Keratinocyte (primary cell): ENCODE measurements around the gene BCAM. TPM values are rescaled to one million over a fixed set of nuclear protein-coding genes. Genes with fewer than 3 reads are reported as not detected.

ENCODE experiments used
- DNase-seq: peaks from one replicate; pipeline ENCODE4 v3.0.0-alpha.2; 2011; ENCODE audit warnings: low read depth, missing footprints, low spot score
- FAIRE-seq: peaks from 2 replicates; lab custom pipeline; 2011; peaks lifted over from hg19 to GRCh38; lab: Jason Lieb, UNC
- H2AFZ ChIP-seq: 2 replicates; pipeline ENCODE4 v1.6.0; 2012; ENCODE audit warnings: low read length, control low read depth, inconsistent platforms; ENCODE audit not compliant: control insufficient read depth
- H3K27ac ChIP-seq: 2 replicates; pipeline ENCODE4 v1.5.1; 2011; ENCODE audit warnings: low read length; ENCODE audit not compliant: control insufficient read depth, insufficient read depth
- H3K27me3 ChIP-seq: 3 replicates; pipeline ENCODE4 v1.6.0; 2011; ENCODE audit warnings: low read length; ENCODE audit not compliant: control insufficient read depth, insufficient read depth; ENCODE audit errors: extremely low read depth
- H3K36me3 ChIP-seq, 2 experiments: 2 replicates in 1 of 2; 3 replicates in 1 of 2; pipeline ENCODE4 v1.5.1; 2011; ENCODE audit warnings: low read length in 2 of 2, mild to moderate bottlenecking in 1 of 2; ENCODE audit not compliant: control insufficient read depth in 2 of 2, insufficient read depth in 2 of 2; ENCODE audit errors: extremely low read depth in 1 of 2
- H3K4me1 ChIP-seq: 3 replicates; pipeline ENCODE4 v1.5.1; 2011; ENCODE audit warnings: low read length; ENCODE audit not compliant: control insufficient read depth, insufficient read depth; ENCODE audit errors: extremely low read depth
- H3K4me2 ChIP-seq: 3 replicates; pipeline ENCODE4 v1.6.0; 2011; ENCODE audit warnings: low read depth, low read length; ENCODE audit not compliant: control insufficient read depth, insufficient read depth; ENCODE audit errors: extremely low read depth
- H3K4me3 ChIP-seq, 3 experiments: fragments of 200-600 bp in 1 of 3; sonication (generic) in 1 of 3; 2 replicates in 2 of 3; 3 replicates in 1 of 3; pipeline ENCODE4 v1.5.1; 2011 to 2016; ENCODE audit warnings: low read length in 3 of 3, mild to moderate bottlenecking in 3 of 3, control low read depth in 2 of 3, inconsistent platforms in 1 of 3, low read depth in 1 of 3, mixed read lengths in 1 of 3, mixed run types in 1 of 3, moderate library complexity in 1 of 3; ENCODE audit not compliant: control insufficient read depth in 2 of 3, insufficient read depth in 2 of 3; ENCODE audit errors: extremely low read depth in 1 of 3
- H3K79me2 ChIP-seq: 2 replicates; pipeline ENCODE4 v1.6.0; 2012; ENCODE audit warnings: low read length; ENCODE audit not compliant: control insufficient read depth, insufficient read depth
- H3K9ac ChIP-seq: 3 replicates; pipeline ENCODE4 v1.6.0; 2011; ENCODE audit warnings: low read length; ENCODE audit not compliant: control insufficient read depth, insufficient read depth; ENCODE audit errors: extremely low read depth
- H3K9me1 ChIP-seq: 3 replicates; pipeline ENCODE4 v1.6.0; 2011; ENCODE audit warnings: low read length; ENCODE audit not compliant: control insufficient read depth, insufficient read depth; ENCODE audit errors: extremely low read depth
- H3K9me3 ChIP-seq: 2 replicates; pipeline ENCODE4 v1.5.1; 2012; ENCODE audit warnings: low read depth, low read length; ENCODE audit not compliant: control insufficient read depth
- H4K20me1 ChIP-seq: 3 replicates; pipeline ENCODE4 v1.6.0; 2011; ENCODE audit warnings: low read length; ENCODE audit not compliant: control insufficient read depth, insufficient read depth; ENCODE audit errors: extremely low read depth
- EZH2 ChIP-seq: IDR thresholded peaks from one replicate; pipeline ENCODE4 v1.6.1; 2012; ENCODE audit warnings: inconsistent platforms, mild to moderate bottlenecking, low read length, moderate library complexity
- dilution Hi-C: fragments of 300-500 bp; cut with MboI; formaldehyde crosslinking; loops from one replicate; pipeline ENCODE4 v1.7.0; 2020; ENCODE audit warnings: low sequenced_read_pairs; ENCODE audit not compliant: extremely low pct_ligation_motif_present
- polyA plus RNA-seq, 5 experiments: library from polyadenylated mRNA; depleted of rRNA in 3 of 5; stranded (reverse) in 3 of 5; stranded (forward) in 1 of 5; unstranded in 1 of 5; fragments of >200 nt; gene quantifications; 1 replicate in 1 of 5; 2 replicates in 3 of 5; 3 replicates in 1 of 5; pipeline versions ENCODE4 v1.2.1 to v1.2.3, GENCODE V29; 2011 to 2012; ENCODE audit warnings: missing spikeins in 2 of 5, low read depth in 1 of 5, low replicate concordance in 1 of 5
- TF ChIP-seq, protein P1 (sequence below), 3 experiments: IDR thresholded peaks in 1 of 3; conservative IDR thresholded peaks in 1 of 3; optimal IDR thresholded peaks in 1 of 3; 2 replicates in 2 of 3; 3 replicates in 1 of 3; pipeline versions ENCODE3 to v1.5.1; 2011; ENCODE audit warnings: low read length in 3 of 3, mild to moderate bottlenecking in 3 of 3, moderate library complexity in 2 of 3, control low read depth in 1 of 3, inconsistent platforms in 1 of 3; ENCODE audit not compliant: insufficient read depth in 2 of 3; ENCODE audit errors: extremely low read depth in 1 of 3

The BCAM gene
- polyA plus RNA-seq, 1 donor (not counting 4 experiments of a cell fraction or from before 2014, with no cell fraction given), result 13.6 TPM

DNA sequence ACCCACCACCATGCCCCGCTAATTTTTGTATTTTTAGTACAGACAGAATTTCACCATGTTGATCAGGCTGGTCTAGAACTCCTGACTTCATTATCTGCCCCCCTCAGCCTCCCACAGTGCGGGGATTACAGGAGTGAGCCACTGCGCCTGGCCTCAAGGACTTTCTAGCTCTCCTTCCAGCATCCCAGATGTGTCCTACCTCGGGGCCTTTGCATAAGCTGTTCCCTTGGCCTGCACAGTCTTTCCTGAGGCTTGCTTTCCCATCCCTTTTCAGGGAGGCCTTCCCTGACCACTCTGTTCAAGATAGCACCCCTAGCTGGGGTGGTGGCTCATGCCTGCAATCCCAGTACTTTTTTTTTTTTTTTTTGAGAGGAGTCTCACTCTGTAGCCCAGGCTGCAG is 14.3 kb upstream of the BCAM start:
- no peaks in the 10 kb centered on the region for H3K4me1 ChIP-seq
- no peak overlapping the region for H3K4me3 ChIP-seq
- H3K9me3 ChIP-seq, result no peaks in the 10 kb centered on the region
- no peaks in the 10 kb centered on the region for H3K27me3 ChIP-seq
- peaks cover 2% of the 10 kb centered on the region for H3K79me2 ChIP-seq
- dilution Hi-C loops, result no loop called here
- no peak for DNase-seq
- H4K20me1 ChIP-seq, result peaks cover 6% of the 10 kb centered on the region
- no peak for TF ChIP-seq EZH2
- TF ChIP-seq, protein P1, sequence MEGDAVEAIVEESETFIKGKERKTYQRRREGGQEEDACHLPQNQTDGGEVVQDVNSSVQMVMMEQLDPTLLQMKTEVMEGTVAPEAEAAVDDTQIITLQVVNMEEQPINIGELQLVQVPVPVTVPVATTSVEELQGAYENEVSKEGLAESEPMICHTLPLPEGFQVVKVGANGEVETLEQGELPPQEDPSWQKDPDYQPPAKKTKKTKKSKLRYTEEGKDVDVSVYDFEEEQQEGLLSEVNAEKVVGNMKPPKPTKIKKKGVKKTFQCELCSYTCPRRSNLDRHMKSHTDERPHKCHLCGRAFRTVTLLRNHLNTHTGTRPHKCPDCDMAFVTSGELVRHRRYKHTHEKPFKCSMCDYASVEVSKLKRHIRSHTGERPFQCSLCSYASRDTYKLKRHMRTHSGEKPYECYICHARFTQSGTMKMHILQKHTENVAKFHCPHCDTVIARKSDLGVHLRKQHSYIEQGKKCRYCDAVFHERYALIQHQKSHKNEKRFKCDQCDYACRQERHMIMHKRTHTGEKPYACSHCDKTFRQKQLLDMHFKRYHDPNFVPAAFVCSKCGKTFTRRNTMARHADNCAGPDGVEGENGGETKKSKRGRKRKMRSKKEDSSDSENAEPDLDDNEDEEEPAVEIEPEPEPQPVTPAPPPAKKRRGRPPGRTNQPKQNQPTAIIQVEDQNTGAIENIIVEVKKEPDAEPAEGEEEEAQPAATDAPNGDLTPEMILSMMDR (optimal IDR thresholded peaks at IDR 0.05 in 1 of 3, IDR thresholded peaks at IDR 0.05 in 1 of 3, conservative IDR thresholded peaks at IDR 0.05 in 1 of 3; ENCODE audit: extremely low read depth in 1 of 3, insufficient read depth in 2 of 3, low read length in 3 of 3), result no peak
- H2AFZ ChIP-seq, result no peak overlapping the region
- FAIRE-seq, result no peak
- H3K9ac ChIP-seq, result no peak overlapping the region
- no peak overlapping the region for H3K4me2 ChIP-seq
- H3K9me1 ChIP-seq, result no peaks in the 10 kb centered on the region
- H3K36me3 ChIP-seq, result peaks cover 47% of the 10 kb centered on the region in 2 experiments
- H3K27ac ChIP-seq, result no peak overlapping the region

DNA sequence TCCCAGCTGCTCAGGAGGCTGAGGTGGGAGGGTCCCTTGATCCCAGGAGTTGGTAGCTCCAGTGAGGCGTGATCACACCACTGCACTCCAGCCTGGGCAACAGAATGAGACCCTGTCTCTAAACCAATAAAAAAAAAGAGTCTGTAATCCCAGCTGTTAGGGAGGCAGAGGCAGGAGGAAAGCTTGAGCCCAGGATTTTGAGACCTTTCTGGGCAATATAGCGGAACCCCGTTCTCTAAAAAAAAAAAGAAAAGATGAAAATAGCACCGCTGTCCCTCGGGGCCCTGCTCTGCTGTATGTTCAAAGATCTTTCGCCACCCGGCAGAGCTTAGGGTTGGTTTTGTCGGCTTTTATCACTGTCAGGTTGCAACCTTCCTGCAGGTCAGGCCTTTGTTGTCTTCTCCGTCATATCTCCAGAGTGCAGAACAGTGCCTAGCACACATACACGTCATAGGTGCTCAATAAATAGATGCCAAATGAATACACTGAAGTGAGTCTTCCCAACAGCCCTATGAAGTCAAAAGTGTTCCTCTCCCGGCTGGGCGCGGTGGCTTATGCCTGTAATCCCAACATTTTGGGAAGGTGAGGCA is 13.4 kb upstream of the BCAM start:
- no peaks in the 10 kb centered on the region for H3K4me1 ChIP-seq
- peaks cover 6% of the 10 kb centered on the region for H4K20me1 ChIP-seq
- TF ChIP-seq EZH2, result no peak
- TF ChIP-seq, protein P1 (optimal IDR thresholded peaks at IDR 0.05 in 1 of 3, IDR thresholded peaks at IDR 0.05 in 1 of 3, conservative IDR thresholded peaks at IDR 0.05 in 1 of 3; ENCODE audit: extremely low read depth in 1 of 3, insufficient read depth in 2 of 3, low read length in 3 of 3), result no peak
- H3K4me3 ChIP-seq, result no peak overlapping the region
- FAIRE-seq (no peak), DNase-seq (no peak)
- no peak overlapping the region for H2AFZ ChIP-seq
- H3K79me2 ChIP-seq, result peaks cover 2% of the 10 kb centered on the region
- no peak overlapping the region for H3K9ac ChIP-seq
- peaks cover 41 to 45% of the 10 kb centered on the region in 2 experiments for H3K36me3 ChIP-seq
- dilution Hi-C loops, result no loop called here
- H3K9me1 ChIP-seq, result no peaks in the 10 kb centered on the region
- no peaks in the 10 kb centered on the region for H3K9me3 ChIP-seq
- H3K4me2 ChIP-seq, result no peak overlapping the region
- no peaks in the 10 kb centered on the region for H3K27me3 ChIP-seq
- H3K27ac ChIP-seq, result no peak overlapping the region
